ENCODE data around the gene SHANK2.

The SHANK2 gene

DNA sequence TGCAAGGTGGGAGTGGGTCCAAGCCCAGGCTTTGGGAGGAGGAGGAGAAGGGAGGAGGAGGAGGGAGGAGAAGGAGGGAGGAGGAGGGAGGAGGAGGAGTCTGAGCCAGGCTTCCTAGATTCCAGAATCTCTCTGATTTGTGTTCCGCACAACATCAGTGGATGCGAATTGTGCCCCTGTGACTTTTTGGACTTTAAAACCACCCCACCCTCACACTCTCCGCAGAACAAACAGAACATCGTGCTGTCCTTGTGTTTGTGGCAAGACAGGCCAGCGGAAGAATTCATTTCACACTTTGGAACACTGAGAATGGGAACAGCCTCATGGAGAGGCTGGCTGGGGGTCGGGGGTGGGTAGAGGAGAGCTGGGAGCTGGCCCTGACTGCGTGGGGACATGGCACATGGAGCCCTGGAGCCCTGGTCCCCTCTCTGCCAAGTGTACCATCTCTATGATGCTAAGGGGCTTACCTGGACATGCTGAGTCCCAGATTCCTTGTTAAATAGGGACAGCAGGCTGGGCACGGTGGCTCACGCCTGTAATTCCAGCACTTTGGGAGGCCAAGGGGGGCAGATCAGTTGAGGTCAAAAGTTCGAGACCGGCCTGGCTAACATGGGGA is 16.4 kb upstream of the SHANK2 start:
- DNase-seq = no peak

DNA sequence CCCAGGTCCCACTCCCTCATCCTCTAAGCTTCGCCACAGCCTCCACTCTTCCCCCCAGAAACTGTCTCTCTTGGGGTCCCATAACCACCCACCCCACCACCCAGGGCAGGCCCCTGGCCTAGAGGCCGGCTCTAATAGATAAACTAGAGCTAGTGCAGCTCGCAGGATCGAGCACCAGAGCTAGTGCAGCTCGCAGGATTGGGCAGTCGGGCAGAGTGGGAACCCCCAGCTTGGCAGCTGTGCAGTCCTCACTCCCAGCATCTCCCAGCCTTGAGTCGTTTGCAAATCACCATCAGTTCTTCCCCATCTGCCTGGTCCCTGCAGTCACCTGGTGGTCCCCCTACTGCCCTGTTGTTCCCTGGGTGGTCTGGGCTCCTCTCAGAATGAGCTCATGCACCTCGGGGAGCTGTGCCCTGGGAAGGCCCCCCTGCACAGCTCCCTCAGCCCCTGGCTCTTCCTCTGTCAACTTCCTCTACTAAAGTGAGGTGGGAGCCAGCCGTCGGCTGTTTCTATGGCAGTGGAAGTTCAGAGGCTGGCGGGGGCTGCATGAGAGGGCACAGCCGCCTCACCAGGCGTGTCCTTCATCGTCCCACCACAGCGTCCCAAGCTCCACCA is 15.5 kb upstream of the SHANK2 start:
- DNase-seq = no peak

DNA sequence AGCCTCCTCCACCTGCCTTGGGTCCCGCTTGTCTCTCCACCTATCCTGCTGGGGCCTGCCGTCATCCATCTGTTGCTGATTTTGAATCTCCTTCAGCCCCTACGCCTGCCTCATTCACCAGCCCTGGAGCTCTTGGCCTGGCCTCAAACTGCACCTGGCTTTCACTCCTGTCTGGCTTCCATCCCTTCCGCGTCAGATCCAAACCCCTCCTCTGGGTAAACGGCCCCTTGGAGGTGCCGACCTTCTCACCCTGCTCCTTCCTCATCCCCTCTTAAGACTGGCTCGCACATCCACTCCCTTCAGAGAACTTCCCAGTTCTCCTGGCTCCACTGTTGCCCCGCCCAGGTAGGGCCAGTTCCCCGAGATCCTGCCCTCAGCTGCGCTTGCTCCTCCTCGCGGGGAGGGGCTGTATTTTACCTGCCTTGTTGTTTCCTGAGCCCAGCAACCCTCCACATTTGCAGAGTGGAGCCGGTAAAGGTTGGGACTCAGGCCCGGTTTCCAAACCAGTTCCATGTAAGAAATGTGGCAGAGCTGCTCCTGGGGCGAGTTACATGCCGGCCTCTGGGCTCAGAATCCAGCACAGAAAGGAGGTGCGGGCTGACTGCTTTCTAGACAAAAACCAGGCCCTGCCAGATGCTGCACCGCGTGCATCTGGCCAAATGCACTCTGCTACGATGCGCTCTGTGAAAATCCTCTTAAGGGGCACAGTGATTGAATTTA is 13.9 kb upstream of the SHANK2 start:
- no peak for DNase-seq

DNA sequence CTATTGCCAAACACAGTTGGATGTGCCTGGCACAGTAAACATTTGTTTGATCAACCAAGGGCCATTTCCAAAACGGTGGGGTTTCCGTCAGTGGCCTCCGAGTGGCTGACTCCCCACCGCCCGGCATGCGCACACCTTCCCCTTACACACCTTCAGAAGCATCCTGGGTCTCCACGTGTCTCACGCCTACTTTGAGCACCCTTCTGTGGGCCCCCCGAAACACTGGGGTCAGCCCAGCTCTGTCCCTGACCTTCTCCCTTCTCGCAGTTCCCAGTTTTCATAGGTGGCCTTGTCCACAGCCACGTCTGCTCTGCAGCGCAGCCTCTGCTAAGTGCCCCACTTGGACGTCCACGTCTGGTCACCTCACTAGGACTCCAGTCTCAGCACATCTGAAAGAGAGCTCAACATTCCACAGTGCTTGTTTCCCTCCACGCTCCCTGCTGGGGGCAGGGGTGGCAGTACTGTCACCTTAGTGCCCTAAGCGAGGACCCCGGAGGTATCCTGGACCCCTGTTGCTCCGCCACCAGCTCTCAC is 13.2 kb upstream of the SHANK2 start:
- no peak for DNase-seq

GRCh38 chr11:71263386-71263785 is 11.0 kb upstream of the SHANK2 start:
- DNase-seq = no peak

- no peak for DNase-seq
Observed at GRCh38 chr11:71255800-71256479, 3.6 kb upstream of the SHANK2 start.

DNA sequence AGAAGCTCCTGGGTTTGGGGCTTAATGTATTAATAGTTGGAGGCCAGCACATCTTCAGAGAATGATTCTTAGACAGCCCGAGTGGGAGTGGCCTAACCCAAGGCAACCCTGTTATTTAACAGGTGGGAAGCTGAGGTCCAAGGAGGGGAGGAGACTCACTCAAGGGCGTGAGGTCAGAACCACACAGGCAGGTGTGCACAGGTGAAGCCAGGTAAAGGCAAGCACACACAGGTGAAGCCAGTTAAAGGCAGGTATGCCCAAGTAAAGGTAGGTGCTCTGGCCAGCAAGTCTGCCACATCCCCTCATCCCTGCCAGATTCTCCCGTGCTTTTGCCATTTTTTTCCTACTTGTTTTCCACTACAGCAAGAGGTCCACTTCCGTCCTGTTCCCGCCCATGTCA is 2.9 kb upstream of the SHANK2 start:
- no peak for DNase-seq

DNA sequence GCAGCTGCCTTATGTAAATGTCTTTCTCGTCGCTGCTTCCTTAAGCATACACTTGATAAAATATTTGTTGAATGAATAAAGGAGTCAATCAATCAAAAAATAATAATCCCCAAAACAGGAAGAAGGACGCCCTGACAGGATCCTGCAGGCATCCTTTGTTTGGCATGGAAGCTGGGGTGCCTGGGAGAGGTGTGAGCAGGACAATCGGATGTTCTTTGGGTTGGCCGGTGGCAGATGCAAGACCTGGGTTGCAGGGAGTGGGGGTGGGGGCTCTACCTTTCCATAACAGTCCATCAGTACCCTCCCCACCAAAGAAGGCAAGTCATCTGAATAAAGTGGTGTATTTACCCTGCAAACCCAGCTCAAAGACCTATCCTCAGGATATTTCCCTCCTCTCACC is 1.4 kb upstream of the SHANK2 start:
- no peak for DNase-seq

DNA sequence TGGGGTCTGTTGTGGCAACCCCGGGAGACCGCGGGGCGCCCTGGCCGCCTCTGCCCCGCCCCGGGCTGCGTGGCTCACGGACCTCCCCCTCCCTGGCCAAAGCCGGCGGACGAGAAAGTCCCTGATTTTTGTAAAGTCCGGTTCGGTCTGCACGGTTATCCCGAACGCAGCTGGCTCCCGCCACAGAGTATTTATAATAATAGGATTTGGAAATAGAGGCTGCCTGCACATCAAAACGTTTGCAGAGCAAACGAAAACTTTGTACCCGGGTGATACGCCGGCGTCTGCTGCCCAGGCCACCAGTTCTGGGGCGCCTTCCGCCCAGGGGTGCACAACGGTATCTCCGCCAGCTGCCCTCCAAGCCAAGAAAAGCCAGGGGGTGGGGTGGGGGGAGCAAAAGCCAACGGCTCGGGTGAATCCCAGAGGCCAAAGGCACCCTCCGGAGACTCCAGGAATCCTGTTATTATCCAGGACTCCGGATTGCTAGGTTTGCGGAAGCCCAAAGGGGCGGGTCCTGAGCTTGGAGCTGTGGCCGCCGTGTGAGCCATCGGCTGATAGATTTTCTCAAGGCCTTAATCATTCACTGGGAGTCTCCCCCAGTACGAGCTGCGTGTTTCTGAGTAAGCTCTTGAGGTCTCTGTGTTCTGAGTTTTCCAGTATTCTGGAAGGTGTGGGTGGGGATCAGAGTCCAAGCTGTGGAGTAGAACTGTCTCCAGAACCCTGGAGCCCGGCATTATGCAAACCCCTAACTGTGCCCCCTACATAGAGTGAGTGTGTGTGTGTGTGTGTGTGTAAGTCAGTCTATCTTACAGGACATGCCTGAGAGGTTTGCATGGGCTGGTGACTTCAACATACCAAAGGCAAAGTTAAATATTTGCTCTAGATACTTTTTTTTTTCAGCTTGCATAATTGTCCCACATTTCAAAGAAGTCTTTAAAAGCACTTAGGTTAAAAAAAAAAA is 673 bp upstream of the SHANK2 start:
- no peak for DNase-seq

- peak in 1 of 2 donors; percentile 17 for DNase-seq
Observed at GRCh38 chr11:71251761-71252268, 562 bp downstream of the SHANK2 start.

- DNase-seq = no peak
Observed at GRCh38 chr11:71251151-71251721, 1.1 kb downstream of the SHANK2 start.

GRCh38 chr11:71250523-71251150 is 1.7 kb downstream of the SHANK2 start:
- DNase-seq = no peak

DNA sequence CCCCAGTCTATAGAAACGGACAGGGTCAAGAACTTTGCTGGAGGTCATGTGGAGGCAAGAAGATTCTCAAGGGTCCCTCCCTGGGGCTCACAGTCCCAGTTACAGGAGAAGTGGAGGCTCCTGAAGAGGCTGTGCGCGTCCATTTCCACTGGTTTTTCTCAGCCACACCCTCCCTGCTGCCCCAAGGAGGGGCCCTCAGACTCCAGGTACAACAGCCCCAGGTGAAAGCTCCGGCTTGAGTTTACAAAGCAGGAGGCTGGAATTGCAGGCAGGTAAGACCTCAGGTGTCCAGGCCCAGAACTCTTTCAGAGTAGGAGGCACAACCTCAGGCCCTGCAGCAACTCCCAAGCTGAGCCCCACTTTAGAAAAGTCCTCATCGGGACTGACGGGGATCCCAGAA is 3.1 kb downstream of the SHANK2 start:
- DNase-seq = no peak

DNA sequence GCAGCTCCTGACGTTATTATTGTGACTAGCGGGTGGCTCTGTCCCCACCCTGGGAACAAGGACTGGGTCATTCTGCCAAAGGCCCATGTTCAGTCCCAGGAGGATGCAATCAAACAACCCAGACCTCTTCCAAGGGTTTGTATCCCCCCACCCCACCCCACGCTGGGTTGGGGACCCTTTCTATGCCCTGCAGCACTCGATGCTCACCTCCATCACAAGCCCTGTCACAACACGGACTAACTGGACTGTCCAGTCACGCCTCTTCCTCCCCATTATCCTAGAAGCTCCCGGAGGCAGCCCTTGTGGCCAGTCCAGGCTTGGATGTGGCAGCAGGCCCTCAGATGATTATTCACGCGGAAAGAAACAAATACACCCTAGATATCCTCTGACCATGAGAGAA is 3.7 kb downstream of the SHANK2 start:
- DNase-seq = no peak

DNA sequence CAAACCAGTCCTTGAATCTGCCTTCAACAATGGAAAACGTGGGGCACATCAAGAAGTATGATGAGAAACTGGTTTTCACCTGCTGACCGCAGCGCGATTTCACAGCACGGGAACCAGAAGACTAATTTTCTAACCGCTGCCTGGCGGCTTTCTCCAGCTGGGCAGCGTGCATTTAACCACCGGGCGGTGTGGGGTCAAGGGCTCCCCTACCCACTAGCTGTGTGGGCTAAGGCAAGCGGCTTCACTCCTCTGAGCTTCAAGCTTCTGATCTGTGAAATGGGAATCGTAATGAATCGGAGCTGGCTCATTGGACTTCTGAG is 4.2 kb downstream of the SHANK2 start:
- DNase-seq = no peak

GRCh38 chr11:71247551-71248250 is 4.7 kb downstream of the SHANK2 start:
- no peak for DNase-seq

DNA sequence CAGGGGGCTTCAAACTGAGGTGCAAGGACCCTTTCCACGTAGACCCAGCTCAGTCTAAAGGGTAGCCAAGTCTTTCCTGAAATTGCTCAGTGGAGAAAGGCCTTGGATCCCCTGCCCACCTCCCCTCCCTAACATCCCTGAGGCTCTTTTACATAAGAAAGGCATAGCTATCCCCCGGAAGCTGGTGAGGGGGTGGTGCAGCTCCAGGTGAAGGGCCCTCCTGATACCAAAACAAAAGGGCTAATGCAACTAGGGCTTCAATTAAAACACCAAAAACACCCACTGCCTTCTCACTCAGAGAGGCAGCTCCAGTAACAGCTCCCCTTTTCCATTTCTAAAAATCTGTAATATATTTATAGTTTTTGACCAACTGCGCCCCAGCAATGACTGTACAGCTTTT is 5.8 kb downstream of the SHANK2 start:
- no peak for DNase-seq

DNA sequence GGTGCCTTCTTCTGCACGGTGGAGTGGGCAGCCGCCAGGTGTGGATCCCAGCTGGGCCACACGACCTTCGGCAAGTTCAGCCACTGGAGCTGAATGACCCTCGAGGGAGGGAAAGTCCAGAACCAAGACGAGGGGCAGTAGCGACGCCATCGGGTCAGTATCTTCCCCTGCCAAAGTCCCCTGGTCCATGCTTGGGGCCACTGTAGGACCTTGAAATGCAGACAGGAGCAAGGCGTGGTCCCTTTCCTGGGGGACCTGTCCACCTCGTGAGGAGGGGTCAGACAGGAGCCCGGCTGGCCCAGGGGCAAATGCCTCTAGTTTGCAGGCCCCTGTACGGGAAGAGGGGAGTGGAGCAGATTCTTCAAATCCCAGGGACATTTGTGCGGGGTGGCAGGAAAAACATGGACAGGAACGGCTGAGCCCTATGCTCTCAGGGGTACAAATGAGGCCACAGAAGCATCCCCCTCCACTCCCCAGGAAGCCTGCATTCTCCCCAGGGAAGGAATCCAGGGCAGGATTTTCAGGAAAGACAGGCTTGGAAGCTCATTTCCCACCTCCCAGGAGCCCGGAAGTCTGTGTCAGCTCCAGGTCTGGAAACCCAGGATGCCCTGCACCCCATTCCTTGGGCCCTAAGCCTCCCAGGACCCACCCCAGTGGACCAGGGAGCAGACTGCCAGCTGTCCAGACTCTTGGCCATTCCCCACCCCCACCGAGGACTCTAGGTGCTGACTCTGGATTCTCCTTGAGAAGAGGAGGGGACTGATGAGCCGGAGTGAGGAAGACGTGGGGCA is 6.6 kb downstream of the SHANK2 start:
- DNase-seq = no peak

DNA sequence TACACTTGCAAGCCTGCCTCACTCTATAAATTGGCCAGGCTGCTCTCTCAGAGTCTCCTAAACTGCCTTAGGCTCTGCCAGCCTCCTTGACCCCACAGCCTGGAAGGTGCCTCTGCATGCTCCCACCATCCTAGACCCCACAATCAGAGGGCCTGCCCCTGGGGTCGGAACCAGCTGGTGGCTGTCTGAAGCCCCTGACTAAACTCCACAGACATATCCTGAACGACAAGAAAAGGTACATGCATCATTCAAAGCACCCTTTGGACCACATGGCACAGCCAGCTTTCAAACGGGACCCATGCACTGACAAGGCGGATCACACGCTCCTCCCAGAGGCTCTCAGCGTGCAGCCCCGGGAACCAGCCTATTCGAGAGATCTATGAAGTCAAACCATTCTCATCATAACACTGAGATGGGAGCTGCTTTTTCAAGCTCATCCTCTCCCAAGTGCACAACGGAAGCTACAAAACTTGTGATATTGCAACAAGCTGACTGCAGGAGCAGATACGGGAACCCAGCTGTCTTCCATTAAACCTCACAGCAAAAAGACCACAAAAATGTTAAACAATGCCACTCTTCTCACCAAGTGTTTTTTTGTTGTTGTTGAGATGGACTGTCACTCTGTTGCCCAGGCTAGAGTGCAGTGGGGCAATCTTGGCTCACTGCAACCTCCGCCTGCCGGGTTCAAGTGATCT is 8.1 kb downstream of the SHANK2 start:
- DNase-seq = no peak
